Keratinocyte (primary cell): ENCODE measurements around the gene RSPH9. TPM values are rescaled to one million over a fixed set of nuclear protein-coding genes. Genes with fewer than 3 reads are reported as not detected.

ENCODE experiments used
- DNase-seq: peaks from one replicate; pipeline ENCODE4 v3.0.0-alpha.2; 2011; ENCODE audit warnings: low read depth, missing footprints, low spot score
- FAIRE-seq: peaks from 2 replicates; lab custom pipeline; 2011; peaks lifted over from hg19 to GRCh38; lab: Jason Lieb, UNC
- H2AFZ ChIP-seq: 2 replicates; pipeline ENCODE4 v1.6.0; 2012; ENCODE audit warnings: low read length, control low read depth, inconsistent platforms; ENCODE audit not compliant: control insufficient read depth
- H3K27ac ChIP-seq: 2 replicates; pipeline ENCODE4 v1.5.1; 2011; ENCODE audit warnings: low read length; ENCODE audit not compliant: control insufficient read depth, insufficient read depth
- H3K27me3 ChIP-seq: 3 replicates; pipeline ENCODE4 v1.6.0; 2011; ENCODE audit warnings: low read length; ENCODE audit not compliant: control insufficient read depth, insufficient read depth; ENCODE audit errors: extremely low read depth
- H3K36me3 ChIP-seq, 2 experiments: 2 replicates in 1 of 2; 3 replicates in 1 of 2; pipeline ENCODE4 v1.5.1; 2011; ENCODE audit warnings: low read length in 2 of 2, mild to moderate bottlenecking in 1 of 2; ENCODE audit not compliant: control insufficient read depth in 2 of 2, insufficient read depth in 2 of 2; ENCODE audit errors: extremely low read depth in 1 of 2
- H3K4me1 ChIP-seq: 3 replicates; pipeline ENCODE4 v1.5.1; 2011; ENCODE audit warnings: low read length; ENCODE audit not compliant: control insufficient read depth, insufficient read depth; ENCODE audit errors: extremely low read depth
- H3K4me2 ChIP-seq: 3 replicates; pipeline ENCODE4 v1.6.0; 2011; ENCODE audit warnings: low read depth, low read length; ENCODE audit not compliant: control insufficient read depth, insufficient read depth; ENCODE audit errors: extremely low read depth
- H3K4me3 ChIP-seq, 3 experiments: fragments of 200-600 bp in 1 of 3; sonication (generic) in 1 of 3; 2 replicates in 2 of 3; 3 replicates in 1 of 3; pipeline ENCODE4 v1.5.1; 2011 to 2016; ENCODE audit warnings: low read length in 3 of 3, mild to moderate bottlenecking in 3 of 3, control low read depth in 2 of 3, inconsistent platforms in 1 of 3, low read depth in 1 of 3, mixed read lengths in 1 of 3, mixed run types in 1 of 3, moderate library complexity in 1 of 3; ENCODE audit not compliant: control insufficient read depth in 2 of 3, insufficient read depth in 2 of 3; ENCODE audit errors: extremely low read depth in 1 of 3
- H3K79me2 ChIP-seq: 2 replicates; pipeline ENCODE4 v1.6.0; 2012; ENCODE audit warnings: low read length; ENCODE audit not compliant: control insufficient read depth, insufficient read depth
- H3K9ac ChIP-seq: 3 replicates; pipeline ENCODE4 v1.6.0; 2011; ENCODE audit warnings: low read length; ENCODE audit not compliant: control insufficient read depth, insufficient read depth; ENCODE audit errors: extremely low read depth
- H3K9me1 ChIP-seq: 3 replicates; pipeline ENCODE4 v1.6.0; 2011; ENCODE audit warnings: low read length; ENCODE audit not compliant: control insufficient read depth, insufficient read depth; ENCODE audit errors: extremely low read depth
- H3K9me3 ChIP-seq: 2 replicates; pipeline ENCODE4 v1.5.1; 2012; ENCODE audit warnings: low read depth, low read length; ENCODE audit not compliant: control insufficient read depth
- H4K20me1 ChIP-seq: 3 replicates; pipeline ENCODE4 v1.6.0; 2011; ENCODE audit warnings: low read length; ENCODE audit not compliant: control insufficient read depth, insufficient read depth; ENCODE audit errors: extremely low read depth
- EZH2 ChIP-seq: IDR thresholded peaks from one replicate; pipeline ENCODE4 v1.6.1; 2012; ENCODE audit warnings: inconsistent platforms, mild to moderate bottlenecking, low read length, moderate library complexity
- dilution Hi-C: fragments of 300-500 bp; cut with MboI; formaldehyde crosslinking; loops from one replicate; pipeline ENCODE4 v1.7.0; 2020; ENCODE audit warnings: low sequenced_read_pairs; ENCODE audit not compliant: extremely low pct_ligation_motif_present
- polyA plus RNA-seq, 5 experiments: library from polyadenylated mRNA; depleted of rRNA in 3 of 5; stranded (reverse) in 3 of 5; stranded (forward) in 1 of 5; unstranded in 1 of 5; fragments of >200 nt; gene quantifications; 1 replicate in 1 of 5; 2 replicates in 3 of 5; 3 replicates in 1 of 5; pipeline versions ENCODE4 v1.2.1 to v1.2.3, GENCODE V29; 2011 to 2012; ENCODE audit warnings: missing spikeins in 2 of 5, low read depth in 1 of 5, low replicate concordance in 1 of 5
- TF ChIP-seq, protein P1 (sequence below), 3 experiments: IDR thresholded peaks in 1 of 3; conservative IDR thresholded peaks in 1 of 3; optimal IDR thresholded peaks in 1 of 3; 2 replicates in 2 of 3; 3 replicates in 1 of 3; pipeline versions ENCODE3 to v1.5.1; 2011; ENCODE audit warnings: low read length in 3 of 3, mild to moderate bottlenecking in 3 of 3, moderate library complexity in 2 of 3, control low read depth in 1 of 3, inconsistent platforms in 1 of 3; ENCODE audit not compliant: insufficient read depth in 2 of 3; ENCODE audit errors: extremely low read depth in 1 of 3

RSPH9 gene
- polyA plus RNA-seq, 1 donor (not counting 4 experiments of a cell fraction or from before 2014, with no cell fraction given) = not detected

DNA sequence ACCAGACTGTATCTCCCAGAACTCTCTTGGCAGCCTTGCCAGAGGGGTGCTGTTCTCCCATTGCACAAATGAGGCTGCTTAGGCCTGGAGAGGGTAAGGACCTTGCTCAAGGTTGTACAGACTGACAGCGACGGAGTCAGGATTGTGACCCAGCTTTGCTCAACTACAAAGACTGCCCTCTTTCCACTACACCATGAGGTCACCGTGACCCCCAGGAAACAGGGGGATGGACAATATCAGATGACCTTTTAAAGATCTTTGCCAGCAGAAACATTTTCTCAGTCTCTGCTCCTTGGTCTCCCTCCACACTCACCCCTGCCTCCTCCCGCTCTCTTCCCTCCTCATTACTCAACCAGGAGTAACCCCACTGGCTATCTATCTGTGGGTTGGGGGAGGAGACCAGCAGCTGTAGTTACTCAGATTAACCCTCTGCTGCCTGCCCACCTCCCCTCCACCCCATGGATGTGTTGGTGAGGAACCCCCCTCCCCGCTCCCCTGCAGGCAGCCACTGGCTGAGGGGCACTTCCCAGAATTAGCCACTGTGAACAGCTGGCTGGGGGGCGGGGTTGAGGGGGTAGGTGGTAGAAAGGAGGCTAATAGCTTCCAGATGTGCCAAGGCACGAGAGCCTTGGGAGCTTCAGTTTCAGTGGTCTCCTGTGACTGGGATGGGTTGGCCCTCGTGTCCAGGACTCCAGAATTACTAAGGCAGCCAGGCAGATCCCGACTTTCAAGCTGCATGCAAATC lies 69.6 kb downstream of the RSPH9 start:
- no peak for FAIRE-seq

DNA sequence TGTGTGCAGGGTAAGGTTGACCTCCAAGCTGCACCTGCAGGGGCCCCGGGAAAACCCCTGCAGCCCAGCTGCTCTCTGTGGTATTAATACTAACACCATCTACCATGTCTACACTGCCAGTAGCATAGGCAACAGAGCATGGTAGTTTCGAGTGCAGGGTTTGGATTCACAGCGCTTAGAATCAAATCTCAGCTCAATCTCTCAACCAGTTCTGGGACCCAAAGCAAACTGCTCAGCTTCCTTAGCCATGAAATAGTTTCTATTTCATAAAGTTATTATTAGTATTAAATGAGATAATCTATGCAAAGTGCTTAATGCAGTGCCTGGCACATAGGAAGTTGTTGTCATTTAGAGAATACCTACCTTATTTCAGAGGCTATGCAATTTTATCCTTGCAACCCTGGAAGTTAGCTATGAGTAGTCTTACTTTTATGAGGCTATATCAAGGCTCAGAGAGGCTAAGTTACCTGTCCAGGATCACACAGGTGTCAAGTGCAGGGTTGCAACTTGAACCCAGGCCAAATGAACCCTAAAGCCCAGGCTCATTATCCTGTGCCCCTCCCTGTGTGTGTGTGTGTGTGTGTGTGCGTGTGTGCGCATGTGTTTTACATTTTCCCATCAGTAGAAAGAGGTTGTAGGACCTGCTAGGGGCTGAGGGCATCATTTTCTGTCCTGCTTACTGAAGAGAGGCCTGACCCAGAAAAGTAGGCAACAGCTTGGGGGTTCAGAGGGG lies 70.4 kb downstream of the RSPH9 start:
- Histone ChIP-seq H3K79me2 (no peaks in the 10 kb centered on the region), H2AFZ (no peak overlapping the region), H3K4me2 (no peak overlapping the region), H3K9me1 (no peaks in the 10 kb centered on the region), H3K9ac (no peak overlapping the region), H3K9me3 (no peaks in the 10 kb centered on the region), H3K4me3 (no peak overlapping the region), H4K20me1 (no peaks in the 10 kb centered on the region), H3K27me3 (peaks cover 12% of the 10 kb centered on the region), H3K36me3 (no peaks in the 10 kb centered on the region), H3K4me1 (no peaks in the 10 kb centered on the region), H3K27ac (no peak overlapping the region)
- dilution Hi-C loops = no loop called here
- no peak for DNase-seq
- FAIRE-seq = no peak
- TF ChIP-seq, protein P1, sequence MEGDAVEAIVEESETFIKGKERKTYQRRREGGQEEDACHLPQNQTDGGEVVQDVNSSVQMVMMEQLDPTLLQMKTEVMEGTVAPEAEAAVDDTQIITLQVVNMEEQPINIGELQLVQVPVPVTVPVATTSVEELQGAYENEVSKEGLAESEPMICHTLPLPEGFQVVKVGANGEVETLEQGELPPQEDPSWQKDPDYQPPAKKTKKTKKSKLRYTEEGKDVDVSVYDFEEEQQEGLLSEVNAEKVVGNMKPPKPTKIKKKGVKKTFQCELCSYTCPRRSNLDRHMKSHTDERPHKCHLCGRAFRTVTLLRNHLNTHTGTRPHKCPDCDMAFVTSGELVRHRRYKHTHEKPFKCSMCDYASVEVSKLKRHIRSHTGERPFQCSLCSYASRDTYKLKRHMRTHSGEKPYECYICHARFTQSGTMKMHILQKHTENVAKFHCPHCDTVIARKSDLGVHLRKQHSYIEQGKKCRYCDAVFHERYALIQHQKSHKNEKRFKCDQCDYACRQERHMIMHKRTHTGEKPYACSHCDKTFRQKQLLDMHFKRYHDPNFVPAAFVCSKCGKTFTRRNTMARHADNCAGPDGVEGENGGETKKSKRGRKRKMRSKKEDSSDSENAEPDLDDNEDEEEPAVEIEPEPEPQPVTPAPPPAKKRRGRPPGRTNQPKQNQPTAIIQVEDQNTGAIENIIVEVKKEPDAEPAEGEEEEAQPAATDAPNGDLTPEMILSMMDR (optimal IDR thresholded peaks at IDR 0.05 in 1 of 3, IDR thresholded peaks at IDR 0.05 in 1 of 3, conservative IDR thresholded peaks at IDR 0.05 in 1 of 3; ENCODE audit: extremely low read depth in 1 of 3, insufficient read depth in 2 of 3, low read length in 3 of 3) = no peak
- no peak for TF ChIP-seq EZH2

More for the DNA sequence above, 69.6 kb downstream of the RSPH9 start:
- H3K9ac ChIP-seq = no peak overlapping the region
- H3K4me2 ChIP-seq = no peak overlapping the region
- DNase-seq = no peak
- no peaks in the 10 kb centered on the region for H4K20me1 ChIP-seq
- H3K27me3 ChIP-seq = peaks cover 6% of the 10 kb centered on the region
- no peaks in the 10 kb centered on the region for H3K9me1 ChIP-seq
- no peak overlapping the region for H3K4me3 ChIP-seq
- TF ChIP-seq, protein P1 (optimal IDR thresholded peaks at IDR 0.05 in 1 of 3, IDR thresholded peaks at IDR 0.05 in 1 of 3, conservative IDR thresholded peaks at IDR 0.05 in 1 of 3; ENCODE audit: extremely low read depth in 1 of 3, insufficient read depth in 2 of 3, low read length in 3 of 3) = no peak
- TF ChIP-seq EZH2 = no peak
- H3K9me3 ChIP-seq = no peaks in the 10 kb centered on the region
- dilution Hi-C loops = no loop called here
- no peak overlapping the region for H2AFZ ChIP-seq
- H3K36me3 ChIP-seq = no peaks in the 10 kb centered on the region
- no peak overlapping the region for H3K27ac ChIP-seq
- no peaks in the 10 kb centered on the region for H3K4me1 ChIP-seq
- H3K79me2 ChIP-seq = no peaks in the 10 kb centered on the region
